Fibroblast of the aortic adventitia (primary cell): ENCODE results near the gene CLDN6. TPM values are rescaled to one million over a fixed set of nuclear protein-coding genes. Genes with fewer than 3 reads are reported as not detected.

Source experiments
- DNase-seq: peaks from one replicate; pipeline ENCODE4 v3.0.0-alpha.2; 2010; ENCODE audit warnings: low read depth
- H3K4me3 ChIP-seq: 2 replicates; pipeline ENCODE4 v1.5.1; 2011; ENCODE audit warnings: low read depth, mild to moderate bottlenecking, control low read depth, low read length, moderate library complexity
- total RNA-seq: library from RNA; depleted of rRNA; stranded (reverse); fragments of >200 nt; gene quantifications from 2 replicates; pipeline ENCODE4 v1.2.3, GENCODE V29; 2012; ENCODE audit warnings: low replicate concordance
- TF ChIP-seq, protein P1 (sequence below): IDR thresholded peaks from 2 replicates; pipeline ENCODE4 v1.5.1; 2011; ENCODE audit warnings: mild to moderate bottlenecking, low read length, control low read depth, inconsistent platforms; ENCODE audit not compliant: insufficient read depth

Gene CLDN6
- total RNA-seq, 1 donor = not detected

DNA sequence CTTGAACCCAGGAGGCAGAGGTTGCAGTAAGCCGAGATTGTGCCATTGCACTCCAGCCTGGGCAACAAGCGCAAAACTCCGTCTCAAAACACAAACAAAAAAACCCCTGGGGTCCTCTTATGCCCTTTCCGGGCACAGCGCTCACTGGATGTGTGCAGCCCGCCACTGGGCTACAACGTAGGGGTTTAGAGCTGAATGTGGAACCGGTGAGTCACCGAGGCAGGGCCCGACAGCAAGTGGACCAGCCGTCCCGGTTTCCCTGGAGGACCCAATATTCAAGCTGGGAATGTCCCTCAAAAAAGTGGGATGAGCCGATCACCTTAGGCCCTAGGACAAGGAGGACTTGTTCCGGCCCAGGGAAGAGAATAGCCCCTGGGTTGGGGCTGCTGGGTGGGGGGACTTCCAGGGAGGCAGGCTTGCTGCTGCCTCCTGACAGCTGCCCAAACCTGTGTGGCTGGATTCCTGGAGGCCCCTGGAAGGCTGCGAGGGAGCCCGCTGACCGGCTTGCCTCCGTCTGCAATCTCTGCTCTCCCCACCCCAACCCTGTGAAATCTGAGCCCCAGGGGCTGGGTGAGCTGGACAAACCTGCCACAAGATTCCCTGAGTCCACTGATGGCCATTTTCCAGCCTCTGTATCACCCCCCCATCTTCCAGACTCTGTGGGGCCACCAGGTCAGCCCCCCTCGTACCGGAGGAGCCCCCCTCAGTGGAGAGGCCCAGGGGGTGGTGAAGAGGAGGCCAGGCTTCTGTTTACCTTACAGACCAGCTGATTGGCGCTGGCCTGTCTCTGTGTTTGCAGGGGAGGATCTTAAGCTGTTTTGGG is 8.2 kb downstream of the CLDN6 start:
- TF ChIP-seq, protein P1, sequence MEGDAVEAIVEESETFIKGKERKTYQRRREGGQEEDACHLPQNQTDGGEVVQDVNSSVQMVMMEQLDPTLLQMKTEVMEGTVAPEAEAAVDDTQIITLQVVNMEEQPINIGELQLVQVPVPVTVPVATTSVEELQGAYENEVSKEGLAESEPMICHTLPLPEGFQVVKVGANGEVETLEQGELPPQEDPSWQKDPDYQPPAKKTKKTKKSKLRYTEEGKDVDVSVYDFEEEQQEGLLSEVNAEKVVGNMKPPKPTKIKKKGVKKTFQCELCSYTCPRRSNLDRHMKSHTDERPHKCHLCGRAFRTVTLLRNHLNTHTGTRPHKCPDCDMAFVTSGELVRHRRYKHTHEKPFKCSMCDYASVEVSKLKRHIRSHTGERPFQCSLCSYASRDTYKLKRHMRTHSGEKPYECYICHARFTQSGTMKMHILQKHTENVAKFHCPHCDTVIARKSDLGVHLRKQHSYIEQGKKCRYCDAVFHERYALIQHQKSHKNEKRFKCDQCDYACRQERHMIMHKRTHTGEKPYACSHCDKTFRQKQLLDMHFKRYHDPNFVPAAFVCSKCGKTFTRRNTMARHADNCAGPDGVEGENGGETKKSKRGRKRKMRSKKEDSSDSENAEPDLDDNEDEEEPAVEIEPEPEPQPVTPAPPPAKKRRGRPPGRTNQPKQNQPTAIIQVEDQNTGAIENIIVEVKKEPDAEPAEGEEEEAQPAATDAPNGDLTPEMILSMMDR = no peak
- H3K4me3 ChIP-seq = no peak overlapping the region
- DNase-seq = no peak

DNA sequence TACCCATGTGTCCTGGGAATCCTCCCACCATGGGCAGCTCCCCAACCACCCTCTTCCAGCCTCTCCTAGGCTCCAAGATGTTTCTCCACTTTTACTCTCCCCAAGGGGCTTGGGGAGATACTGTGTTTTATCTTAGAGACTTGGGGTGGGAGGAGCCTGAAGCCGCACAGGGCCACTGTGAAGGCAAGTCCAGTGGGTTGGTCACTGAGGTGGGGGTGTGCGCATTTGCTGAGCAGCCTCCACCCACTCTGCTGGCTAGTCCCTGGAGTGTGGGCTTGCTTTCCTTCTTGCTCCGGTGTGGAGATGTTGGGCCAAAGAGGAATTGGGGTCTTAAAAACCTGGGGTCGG is 9.3 kb downstream of the CLDN6 start:
- H3K4me3 ChIP-seq = no peak overlapping the region
- DNase-seq = no peak
- TF ChIP-seq, protein P1 = no peak

GRCh38 chr16:3007957-3008689 is 9.9 kb downstream of the CLDN6 start:
- TF ChIP-seq, protein P1 = no peak
- no peak overlapping the region for H3K4me3 ChIP-seq
- no peak for DNase-seq

DNA sequence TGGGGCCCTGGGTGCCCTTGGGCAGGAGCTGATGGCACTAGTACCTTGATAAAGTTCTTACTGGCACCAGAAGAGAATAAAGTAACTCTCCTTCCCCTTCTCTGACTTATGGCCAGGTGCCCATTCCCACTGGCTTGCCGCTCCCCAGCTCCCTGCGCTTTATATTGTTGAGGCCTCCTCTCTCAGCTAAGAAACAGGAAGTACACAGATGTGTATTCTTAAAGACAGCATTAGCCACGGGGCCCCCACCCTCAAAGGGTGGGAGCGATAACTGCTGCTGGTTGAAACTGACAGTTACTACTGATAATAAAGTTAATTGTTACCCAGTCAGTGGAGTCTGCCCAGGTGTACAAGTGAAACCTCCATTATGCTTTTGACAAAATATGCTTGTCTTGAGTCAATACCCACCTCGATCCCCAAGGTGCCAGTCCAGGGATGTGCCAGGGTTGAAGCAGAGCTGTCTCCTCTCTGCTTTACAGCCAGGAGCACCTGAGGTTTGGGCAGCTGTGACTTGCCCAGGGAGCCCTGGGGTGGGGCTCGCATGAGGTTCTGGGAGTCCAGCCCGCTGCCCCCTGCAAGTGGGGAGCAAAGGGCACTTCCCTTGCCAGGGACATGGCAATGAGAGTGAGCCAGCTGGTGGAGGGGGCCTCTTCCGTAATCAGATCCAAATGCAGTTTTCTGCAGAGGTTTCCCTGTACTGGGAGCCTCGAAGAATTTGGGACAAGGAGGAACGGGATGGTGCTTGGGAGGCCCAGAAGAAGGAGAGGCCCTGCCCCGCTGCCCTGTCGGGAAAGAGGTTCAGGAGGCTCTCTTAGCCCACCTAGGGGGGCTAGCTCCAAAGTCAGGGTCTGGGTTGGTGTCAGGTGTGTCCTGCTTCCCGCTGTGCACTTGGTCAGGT is 10.7 kb downstream of the CLDN6 start:
- TF ChIP-seq, protein P1 = no peak
- no peak for DNase-seq
- H3K4me3 ChIP-seq = no peak overlapping the region

DNA sequence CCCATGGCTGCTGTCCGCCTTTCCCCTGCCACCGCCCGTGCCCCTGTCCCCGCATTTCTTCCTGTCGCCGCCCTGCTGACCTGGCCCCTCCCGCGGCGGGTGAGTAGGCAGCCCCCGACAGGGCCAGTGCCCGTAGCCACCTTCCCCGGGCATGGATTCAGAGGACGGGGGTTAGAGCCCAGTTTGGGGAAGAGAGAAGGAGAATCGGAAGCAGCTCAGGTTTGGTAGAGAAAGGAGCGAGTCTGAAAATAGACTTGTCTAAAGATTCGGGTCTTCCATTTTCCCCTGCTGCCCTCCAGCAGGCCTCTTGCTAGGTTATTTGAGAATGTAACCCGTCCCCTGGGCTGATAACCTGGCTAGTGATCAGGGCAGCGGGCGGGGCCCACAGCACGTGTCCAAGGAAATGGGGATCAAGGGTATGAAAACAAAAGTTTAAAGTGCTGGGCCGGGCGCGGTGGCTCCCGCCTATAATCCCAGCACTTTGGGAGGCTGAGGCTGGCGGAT is 13.2 kb downstream of the CLDN6 start:
- H3K4me3 ChIP-seq = no peak overlapping the region
- DNase-seq = no peak
- TF ChIP-seq, protein P1 = no peak

DNA sequence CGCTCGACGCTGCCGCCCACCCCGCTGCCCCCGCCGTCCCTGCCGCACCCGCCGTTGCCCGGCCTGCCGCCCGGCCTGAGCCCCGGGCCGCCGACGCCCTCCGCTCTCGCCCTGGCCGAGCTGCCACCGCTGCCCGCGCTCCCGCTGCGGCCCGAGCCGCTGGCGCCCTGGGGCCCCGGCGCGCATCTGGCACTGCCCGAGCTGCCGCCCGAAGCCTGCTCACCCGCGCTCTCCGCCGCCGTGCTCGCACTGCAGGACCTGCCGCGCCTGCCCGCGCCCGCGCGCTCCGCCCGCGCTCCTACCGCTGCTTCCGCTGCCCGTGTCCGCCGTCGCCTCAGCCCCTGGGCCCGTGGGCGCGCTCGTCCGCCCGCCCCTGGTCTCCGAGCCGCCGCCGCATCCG is 13.7 kb downstream of the CLDN6 start:
- no peak for DNase-seq
- TF ChIP-seq, protein P1 = no peak
- H3K4me3 ChIP-seq = no peak overlapping the region
